GM18511 (cell line): ENCODE data around the gene SIRT7.

ENCODE experiments used
- ATAC-seq: cut with Tn5 transposase; IDR thresholded peaks from one replicate; pipeline ENCODE4 v1.9.1; 2021; ENCODE audit warnings: mild to moderate bottlenecking, moderate library complexity; ENCODE audit not compliant: unreplicated experiment

The SIRT7 gene

GRCh38 chr17:81907219-81908145, 10.5 kb downstream of the SIRT7 start:
- no peak for ATAC-seq

DNA sequence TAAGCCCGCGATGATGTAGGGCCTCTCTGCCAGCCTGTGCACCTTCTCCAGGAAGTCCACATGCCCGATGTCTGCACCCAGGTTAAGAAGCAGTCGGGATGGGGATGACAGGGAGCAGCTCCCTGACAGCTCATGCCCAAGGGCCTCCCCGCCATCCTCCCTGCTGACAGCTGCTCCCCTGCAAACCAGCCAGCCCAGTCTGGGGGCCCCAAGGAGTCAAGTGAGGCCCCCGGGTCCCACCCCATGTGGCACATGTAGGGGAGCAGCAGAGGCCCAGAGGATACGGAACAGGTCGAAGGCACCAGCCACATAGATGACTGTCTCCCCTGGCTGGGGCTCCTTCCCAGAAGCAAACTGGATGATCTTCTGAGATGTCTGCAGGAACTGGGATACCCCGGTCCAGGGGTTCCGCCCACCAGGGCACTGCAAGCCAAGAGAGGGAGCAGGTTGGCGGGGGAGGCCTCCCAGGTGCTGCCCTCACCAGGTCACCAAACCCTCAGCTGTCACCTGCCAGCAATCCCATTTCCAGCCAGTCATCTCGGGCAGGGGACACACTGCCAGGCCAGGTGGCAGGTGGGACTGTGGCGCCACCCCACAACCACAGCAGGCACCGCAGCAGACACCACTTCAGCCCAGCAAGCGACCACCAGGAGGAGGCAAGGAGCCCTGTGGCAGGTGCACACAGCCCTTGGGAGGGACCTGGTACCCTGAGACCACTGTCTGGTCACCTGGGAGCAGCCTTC, 11.3 kb downstream of the SIRT7 start:
- ATAC-seq, result no peak

- no peak for ATAC-seq
Observed at GRCh38 chr17:81905993-81906392, 12.0 kb downstream of the SIRT7 start.

GRCh38 chr17:81905424-81905875, 12.5 kb downstream of the SIRT7 start:
- no peak for ATAC-seq

GRCh38 chr17:81904600-81905423, 13.2 kb downstream of the SIRT7 start:
- ATAC-seq, result no peak

DNA sequence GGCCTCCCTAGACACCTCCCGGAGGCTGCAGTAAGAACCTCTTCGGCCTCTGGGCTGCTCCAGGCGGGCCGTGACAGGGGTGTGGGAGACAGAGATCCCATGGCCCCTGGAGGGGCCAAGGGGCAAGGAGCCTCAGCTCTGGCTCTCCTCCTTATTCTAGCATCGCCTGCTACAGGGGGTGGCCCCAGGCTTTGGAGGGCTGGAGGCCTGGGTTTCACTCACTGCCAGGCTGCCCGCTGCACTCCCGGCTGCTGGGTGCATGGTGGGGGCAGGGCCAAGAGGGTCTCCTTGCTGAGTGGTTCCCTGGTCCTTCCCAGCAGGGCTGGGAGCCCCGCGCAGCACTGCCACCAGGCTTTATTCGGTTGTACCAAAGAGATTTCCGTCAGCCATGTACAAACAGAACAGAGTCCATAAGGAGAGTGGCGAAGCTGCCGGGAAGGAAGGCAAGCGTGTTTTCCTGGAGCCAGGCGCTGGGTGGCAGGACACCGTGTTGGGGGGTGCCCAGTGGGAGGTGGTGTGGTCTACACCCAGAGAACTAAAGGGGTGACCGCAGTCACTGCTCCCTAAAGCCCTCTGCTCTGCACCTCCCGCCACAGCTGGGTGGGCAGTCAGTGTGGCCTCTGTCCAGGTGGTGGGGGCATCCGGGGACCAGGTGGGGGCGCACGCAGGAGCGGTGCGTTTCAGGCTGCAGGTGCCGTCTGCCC, 13.9 kb downstream of the SIRT7 start:
- no peak for ATAC-seq

- ATAC-seq, result no peak
Observed at GRCh38 chr17:81903415-81903831, 14.6 kb downstream of the SIRT7 start.

DNA sequence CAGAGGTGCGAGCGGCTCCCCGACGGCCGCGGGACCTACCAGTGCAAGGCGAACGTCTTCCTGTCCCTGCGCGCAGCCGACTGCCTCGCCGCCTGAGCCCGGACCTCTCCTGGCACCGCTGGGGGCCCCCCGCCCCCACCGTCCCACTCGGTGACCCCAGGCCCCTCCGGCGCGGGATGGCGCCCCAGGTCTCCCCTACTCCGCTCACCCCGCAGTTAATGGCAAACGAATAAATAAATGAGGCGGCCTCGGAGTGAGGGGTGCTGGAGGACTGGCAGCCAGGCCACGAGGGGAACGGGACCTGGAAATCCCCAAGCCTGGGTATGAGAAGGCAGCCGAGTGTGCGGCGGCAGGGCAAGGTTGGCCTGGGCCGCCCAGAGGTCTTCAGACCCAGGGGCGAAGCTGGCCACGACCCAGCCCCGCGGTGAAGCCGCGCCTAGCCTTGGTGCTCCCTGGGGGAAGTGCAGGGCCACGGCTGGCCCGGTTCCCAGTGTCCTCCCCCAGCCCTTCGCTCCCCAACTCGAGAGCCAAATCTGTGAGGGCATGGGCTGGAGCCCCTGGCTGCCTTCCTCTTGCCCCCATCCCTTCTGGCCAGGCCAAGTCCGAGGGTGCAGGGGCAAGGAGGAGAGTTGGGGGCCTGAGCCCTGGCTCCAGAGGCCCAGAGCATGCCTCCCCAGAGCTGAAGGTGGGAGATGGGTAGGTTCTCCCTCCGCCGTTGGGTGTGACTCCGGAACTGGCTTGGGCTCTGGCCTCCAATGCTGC, 15.1 kb downstream of the SIRT7 start:
- no peak for ATAC-seq

GRCh38 chr17:81902023-81902652, 15.8 kb downstream of the SIRT7 start, which contains the start of gene NPB:
TSS of gene NPB (plus strand) at chr17:81902238. CDS start at chr17:81902278, 40 bp downstream.
- ATAC-seq, result no peak

GRCh38 chr17:81901167-81902022, 16.6 kb downstream of the SIRT7 start:
- ATAC-seq, result no peak

- ATAC-seq, result no peak
Observed at GRCh38 chr17:81900181-81900820, 17.7 kb downstream of the SIRT7 start.

DNA sequence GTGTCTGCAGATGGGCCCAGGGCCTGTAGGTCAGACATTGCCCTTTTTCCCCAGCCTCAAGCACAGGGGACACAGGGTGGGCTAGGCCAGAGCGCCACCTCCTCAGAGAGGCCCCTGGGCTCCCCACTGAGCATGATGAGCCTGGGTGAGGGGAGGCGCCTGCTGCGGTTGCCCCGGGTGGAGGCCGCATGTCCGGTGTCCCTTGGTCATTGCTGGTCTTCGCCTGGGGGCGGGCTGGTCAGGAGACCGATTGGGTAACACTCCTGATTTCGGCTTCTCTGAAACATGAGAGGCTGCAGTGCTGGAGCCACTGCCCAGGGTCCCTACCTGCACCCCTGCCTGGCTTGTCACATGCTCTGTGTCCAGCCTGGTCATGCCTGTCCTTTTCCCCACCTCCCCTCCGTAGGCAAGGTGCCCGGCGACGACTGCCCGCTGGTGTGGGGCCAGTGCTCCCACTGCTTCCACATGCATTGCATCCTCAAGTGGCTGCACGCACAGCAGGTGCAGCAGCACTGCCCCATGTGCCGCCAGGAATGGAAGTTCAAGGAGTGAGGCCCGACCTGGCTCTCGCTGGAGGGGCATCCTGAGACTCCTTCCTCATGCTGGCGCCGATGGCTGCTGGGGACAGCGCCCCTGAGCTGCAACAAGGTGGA, 18.3 kb downstream of the SIRT7 start:
- no peak for ATAC-seq

DNA sequence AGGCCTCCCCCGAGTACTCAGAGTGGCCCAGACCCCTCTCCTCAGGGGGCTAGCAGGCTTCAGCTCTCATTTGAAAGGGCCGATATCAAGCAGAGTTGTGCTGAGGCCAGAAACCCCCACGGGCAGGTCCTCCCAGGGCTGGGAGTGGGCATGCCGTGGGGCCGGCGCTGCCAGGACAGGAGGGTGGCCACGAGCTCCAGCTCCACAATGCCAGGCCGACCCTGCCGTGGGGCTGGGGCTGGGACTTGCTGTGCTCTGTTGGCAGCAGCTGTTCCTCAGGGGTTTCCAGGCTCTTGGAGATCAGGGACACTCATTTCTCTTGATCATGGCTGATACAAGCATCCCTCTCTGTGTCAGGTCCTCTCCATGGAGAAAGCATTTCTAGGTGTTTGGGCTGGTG, 19.1 kb downstream of the SIRT7 start:
- ATAC-seq, result no peak

DNA sequence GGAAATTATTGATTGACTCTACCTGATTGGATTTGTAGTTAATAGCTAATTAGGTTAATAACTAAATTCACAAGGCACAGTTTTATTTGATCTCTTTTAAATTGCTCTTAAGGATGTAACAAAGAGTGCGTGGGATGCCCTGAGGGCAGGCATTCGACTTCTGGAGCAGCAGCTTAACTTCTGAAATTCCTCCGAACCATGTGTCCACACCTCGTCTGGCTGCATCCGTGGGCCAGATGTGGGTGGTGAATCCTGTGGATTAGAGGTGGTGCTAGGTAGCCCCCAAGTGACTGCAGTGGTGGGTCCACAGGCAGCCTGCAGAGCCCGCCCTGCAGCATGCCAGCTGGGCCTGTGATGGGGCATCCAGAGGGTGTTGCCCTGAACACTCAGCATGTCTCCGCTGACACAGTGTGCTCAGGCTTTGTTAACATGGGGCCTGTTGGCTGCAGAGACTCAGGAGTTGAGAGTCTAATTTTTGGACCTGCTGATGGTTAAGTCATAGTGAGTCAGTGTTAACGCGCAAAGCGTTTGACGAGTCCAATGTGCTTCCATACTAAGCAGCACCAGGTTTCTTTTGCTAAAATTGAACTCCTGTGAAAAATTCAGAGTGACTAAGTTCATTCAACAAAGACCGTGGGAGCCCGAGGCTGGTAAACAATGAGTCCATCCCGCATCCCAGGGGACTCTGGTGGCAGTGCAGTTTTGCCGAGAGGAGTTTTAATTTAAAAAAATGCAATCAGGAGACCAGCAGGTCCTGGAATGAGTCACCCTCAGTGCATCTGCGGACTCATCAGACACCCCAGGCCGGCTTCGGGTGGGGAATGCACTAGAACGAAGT, 19.7 kb downstream of the SIRT7 start:
- no peak for ATAC-seq

DNA sequence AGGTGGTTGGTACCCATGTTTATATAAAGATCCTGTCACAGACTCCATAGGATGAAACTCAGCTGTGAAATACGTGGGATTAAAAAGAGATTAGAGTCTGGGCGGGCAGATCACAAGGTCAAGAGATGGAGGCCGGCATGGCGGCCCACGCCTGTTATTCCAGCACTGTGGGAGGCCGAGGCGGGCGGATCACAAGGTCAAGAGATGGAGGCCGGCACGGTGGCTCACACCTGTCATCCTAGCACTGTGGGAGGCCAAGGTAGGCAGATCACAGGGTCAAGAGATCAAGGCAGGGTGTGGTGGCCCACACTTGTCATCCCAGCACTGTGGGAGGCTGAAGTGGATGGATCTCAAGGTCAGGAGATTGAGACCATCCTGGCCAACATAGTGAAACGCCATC, 22.6 kb downstream of the SIRT7 start:
- no peak for ATAC-seq

- peak; percentile 19 for ATAC-seq
Observed at GRCh38 chr17:81891303-81891552, 26.7 kb downstream of the SIRT7 start.
